Stimulated activated CD4-positive, alpha-beta T cell treated with anti-CD3 and anti-CD28 coated beads, Interleukin-1b, Interleukin-23, amount 100 ng/mL, for 4 hours (primary cell): ENCODE data around the gene KRT79.
"Not testable (repeated sequence)": the region's sequence is repeated elsewhere in the genome, so short reads cannot be mapped to it uniquely, and the experiment has no call there.

Source experiments
- DNase-seq, 2 donors: peaks; one replicate each; pipeline ENCODE4 v3.0.0-alpha.2; 2020; ENCODE audit warnings: low read depth in 2 of 2

Gene KRT79

DNA sequence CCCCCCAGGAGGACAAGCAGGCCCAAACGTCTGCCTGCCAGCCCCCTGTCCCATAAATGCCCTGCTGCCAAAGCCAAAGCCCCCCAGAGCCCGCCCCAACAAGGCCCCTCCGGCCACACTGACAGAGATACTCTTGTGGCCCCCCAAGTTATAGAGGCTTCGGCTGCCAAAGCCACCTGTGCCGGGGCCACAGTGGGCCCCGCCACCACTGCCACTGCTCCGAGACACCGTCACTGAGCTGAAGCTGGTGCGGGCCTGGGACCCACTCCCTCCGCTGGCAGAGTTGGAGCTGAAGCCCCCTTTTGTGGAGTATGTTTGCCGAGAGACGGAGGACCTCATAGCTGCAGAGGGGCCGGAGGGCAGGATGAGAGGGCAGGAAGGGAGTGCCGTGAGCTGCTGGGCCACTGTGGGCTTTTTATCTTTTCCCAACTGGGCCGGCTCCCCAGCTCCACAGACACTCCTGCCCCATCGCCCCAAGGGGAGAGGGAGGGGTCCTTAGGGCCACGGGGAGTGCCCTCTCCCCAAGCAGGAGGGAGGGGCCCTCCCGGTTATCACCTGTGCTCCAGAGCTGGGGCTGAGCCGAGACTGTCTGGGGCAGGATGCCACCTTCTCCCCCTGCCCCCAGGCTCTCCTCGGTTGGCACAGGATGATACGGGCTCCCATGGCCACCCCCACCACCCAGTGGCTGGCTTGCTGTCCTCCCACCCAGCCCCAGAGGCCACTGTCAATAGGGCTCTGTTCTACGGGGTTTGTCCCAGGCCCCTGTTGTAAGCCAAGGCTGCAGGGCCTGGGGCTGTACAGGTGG, at the start of gene KRT79:
KRT79 (minus strand) TSS at position 390 of the 805 bp plus-strand sequence; CDS start at position 339, 51 bp downstream.
- DNase-seq = no peak

DNA sequence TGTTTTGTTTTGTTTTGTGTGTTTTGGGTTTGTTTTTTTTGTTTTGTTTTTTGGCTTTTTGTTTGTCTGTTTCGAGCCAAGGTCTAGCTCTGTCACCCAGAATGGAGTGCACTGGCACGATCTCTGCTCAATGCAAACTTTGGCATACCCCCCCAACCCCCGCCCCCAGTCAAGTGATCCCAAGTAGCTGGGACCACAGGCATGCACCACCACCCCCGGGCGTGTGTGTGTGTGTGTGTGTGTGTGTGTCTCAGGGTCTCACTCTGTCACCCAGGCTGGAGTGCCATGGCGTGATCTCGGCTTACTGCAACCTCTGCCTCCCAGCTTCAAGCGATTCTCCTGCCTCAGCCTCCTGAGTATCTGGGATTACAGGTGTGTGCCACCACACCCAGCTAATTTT, 46.4 kb upstream of the KRT79 start:
- not testable (repeated sequence) for DNase-seq

DNA sequence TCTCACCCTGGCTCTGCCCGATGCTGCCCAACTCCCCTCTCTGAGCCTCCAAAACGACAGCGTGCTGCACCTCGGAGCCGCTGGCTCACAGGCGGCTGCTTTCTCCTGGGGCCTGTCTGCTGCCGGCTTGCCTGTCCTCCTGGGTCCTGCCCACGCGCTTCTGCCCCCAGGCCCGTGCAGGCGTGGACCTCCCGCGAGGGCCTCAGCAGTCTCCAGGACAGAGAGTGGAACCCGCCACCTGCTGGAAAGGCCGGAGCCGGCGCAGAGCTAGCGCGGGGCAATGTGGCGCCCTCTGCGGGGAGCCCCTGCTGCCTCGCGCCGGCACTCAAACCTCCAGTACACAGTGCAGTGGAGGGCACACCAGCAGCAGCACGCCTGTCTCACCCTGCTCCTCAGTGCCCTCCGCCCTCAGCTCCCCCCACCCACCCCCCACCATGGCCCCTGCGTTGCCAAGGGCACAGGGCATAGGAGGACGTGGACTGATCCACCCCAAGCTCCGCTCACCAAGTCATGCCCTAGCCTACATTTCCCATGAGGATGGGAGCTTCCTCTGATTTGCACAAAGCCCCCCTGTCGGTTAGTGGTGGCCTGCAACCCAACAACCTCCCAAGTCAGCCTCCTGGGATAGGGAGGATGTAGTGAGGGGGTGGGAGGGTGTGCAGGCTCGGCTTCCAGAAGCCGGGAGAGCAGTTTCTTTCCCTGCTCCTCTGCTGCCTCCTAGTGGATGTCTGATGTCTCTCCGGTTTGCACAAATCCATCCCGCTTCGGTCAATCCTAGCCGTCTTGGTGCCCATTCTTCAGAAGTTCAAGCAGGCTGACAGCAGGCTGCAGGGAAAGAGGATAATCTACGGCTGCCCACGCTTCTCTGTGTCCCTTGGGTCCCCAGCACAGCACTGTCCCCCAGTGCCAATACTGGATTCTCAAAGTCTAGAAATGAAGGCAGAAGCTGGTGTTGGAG, 45.6 kb upstream of the KRT79 start:
- DNase-seq = peak; percentile 58 to 63

DNA sequence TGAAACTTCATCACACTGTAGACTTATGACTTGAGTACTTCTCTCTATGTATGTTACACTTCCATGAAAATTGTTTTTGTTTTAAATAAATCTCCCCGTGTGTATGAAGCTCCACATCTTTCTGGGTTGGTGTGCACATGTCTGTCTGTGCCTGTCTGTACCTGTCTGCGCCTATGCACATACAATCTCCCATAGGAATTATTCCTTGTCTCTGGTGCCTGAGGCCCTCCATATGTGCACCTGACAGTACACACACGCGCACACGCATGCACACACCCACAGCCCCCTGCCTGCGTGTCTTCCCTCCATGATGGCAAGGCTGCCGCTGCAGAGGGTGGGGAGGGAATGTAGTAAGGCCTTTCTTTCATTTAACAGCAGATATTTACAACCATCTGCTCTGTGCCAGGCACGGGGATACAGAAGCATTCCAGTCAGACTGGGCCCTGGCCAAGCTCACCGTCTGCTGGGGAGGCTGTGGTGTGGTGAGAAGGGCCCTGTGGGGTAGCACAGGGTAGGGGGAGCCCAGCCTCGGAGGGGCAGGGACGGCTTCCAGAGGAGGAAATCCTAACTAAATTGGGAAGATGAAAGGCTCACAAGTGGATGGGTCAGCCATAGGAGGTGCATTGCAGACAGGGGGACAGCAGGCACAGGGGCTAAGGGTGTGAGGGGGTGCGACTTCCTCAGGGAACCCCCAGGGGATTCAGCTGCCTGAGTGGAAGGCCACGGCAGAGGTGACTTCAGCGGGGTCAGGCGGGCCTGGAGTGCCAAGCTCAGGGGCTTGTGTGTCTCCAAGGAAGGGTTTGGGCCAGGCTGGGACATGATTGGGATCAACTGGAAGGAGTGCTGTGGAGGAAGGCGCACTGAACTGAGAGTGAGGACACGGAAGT, 44.6 kb upstream of the KRT79 start:
- no peak for DNase-seq

DNA sequence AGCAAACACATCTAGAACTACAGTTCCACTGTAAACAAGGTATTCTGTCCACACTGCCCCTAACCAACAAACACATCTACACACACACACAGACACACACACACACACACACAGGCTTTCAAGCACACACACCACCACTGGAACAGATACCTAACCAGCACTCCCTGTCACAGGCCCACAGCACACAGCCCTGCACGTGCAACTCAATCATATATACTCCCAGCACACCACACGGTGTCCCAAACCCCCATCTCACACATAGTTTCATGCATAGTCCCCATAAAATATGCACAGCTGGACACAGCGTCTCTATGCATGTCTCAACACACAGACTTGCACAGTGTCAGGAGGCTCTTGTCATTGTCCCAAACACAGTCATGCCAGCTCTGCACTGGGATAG, 43.1 kb upstream of the KRT79 start:
- no peak for DNase-seq

DNA sequence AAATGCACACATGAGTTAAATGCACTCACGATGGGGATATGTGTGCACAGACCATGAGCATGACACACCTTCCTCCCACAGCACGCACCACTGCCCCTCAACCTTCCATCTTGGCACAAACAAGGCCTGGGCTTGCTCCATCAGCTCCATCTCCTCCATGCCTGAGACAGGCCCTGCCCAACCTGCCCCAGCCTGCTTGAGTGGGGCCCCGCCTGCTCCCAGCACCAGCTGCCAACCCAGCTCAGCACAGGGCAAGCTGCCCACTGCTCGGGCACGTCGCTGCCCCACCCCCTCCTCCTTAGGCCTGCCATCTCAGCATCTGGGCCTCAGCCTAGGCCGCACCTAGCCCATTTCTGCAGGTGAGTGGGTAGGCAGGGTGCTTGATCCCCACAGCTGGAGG, 42.3 kb upstream of the KRT79 start:
- DNase-seq = no peak

DNA sequence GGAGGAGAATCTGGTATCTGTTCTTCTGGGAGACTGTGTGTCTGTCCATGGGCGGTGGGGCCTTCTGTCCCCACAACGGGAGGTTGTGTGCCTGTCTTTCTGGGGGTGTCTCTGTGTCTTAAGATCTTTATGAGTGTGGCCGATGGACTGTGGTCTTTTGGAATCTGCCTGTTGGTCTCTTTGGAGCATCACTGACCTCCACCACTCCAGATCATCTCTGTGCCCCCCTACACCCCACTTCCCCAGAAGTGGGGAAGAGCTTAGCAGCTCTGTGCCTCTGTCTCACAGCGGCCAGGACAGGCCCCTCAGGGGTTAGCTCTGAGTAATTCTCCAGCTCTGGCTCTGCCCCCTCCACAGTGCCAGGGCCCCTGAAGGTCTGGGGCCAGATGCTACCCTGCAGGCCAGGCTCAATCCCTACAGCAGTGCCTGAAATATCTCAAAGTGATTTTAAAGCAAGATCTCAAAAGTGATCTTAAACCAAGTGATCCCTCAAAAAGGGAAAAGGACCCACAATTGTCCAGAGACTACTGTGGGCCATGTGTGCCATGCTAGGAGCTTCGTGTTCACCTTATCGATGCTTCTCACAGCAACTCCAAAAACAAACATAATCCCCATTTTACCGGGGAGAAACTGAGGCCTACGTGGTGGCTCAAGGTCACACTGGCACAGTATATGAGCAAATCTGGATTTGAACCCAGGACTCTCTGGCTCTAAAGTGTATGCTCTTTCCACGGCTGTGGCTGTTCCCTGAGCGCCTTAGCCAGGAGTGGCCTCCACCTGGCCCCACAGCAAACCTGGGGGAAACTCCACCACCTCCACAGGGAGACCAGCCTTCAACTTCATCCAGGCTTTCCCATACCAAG, 40.7 kb upstream of the KRT79 start:
- no peak for DNase-seq

DNA sequence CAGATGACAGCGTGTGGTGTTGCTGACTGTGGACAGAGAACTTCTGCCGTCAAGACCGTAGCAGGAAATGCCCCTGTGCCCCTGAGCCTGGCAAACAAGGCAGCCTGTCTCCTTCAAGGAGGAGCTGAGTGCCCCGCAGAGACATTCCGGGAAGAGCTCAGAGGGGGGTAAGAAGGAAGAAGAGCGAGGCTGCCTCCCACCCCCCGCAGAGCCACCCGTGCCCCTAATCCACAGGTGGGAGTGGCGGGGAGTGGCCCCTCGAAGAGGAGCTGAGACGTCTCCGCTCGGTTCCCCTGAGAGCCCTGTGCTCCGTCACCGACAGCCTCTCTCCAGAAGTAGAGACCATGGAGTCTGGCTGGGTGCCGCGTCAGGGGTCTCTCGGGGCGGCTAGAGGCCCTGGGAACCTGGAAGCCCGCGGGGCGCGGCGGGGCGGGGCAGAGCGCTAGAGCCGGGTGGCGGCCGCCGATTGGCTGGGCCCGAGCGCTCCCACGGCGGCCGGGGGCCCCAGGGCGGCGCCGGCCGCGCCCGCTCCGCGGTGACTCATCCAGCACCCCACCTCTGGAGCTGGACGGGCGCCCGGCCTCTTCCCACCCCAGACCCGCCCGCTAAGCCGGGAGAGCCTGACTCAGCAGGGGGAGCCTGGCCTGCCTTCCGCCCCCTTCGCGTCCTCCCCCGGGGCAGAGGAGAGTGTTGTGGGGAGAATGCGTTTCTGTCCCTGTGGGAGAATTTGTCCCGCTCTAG, 39.9 kb upstream of the KRT79 start:
- DNase-seq = peak in 1 of 2 donors; percentile 50

DNA sequence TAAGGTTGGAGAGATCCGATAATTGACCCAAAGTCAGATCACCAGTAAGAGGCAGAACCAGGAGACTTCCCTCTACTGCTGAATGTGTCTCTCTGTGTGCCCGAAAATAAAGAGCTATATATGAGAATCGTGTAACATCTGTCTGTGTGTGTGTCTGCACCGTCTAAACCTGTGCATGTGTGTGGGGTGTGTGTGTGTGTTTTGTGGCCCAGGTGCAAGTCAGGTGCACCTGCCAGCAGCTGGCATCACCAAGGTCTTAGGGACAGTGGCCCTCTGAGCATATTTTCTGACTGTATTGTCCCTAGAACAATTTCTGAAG, 39.4 kb upstream of the KRT79 start:
- no peak for DNase-seq

DNA sequence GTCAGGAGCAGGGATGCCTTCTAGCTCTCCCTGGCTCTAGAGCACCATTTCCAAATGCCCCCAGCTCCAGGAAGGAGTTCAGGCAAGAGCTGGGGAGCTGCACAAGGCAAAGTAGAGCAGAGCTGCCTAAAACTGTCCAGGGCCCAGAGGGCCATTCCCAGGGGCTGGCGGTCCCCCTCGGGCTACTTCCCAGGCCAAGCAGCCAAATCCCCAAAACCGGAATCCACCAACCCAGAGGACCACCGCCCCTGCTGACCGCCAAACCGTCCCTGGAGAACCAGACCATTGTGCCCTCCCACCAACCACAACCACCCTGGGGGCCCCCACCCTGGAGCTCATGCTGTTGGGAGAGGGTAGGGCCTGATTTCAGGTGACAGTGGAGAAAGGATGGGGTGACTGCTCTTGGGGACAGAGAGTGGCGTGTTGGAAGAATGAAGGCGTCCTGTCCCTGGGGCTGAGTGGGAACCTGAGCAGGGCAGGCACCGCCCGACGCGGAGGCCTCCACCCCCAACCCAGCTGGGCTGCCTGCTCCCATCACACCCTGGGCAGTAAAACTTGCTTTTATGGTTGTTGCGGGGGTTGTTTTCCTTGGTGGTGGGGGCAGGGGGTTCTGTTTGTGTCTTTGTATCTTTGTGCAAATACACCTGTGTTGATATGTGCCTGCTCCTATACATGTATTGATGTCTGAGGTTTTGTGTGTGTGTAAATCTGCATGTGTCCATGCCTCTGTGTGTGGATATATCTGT, 38.7 kb upstream of the KRT79 start:
- no peak for DNase-seq

DNA sequence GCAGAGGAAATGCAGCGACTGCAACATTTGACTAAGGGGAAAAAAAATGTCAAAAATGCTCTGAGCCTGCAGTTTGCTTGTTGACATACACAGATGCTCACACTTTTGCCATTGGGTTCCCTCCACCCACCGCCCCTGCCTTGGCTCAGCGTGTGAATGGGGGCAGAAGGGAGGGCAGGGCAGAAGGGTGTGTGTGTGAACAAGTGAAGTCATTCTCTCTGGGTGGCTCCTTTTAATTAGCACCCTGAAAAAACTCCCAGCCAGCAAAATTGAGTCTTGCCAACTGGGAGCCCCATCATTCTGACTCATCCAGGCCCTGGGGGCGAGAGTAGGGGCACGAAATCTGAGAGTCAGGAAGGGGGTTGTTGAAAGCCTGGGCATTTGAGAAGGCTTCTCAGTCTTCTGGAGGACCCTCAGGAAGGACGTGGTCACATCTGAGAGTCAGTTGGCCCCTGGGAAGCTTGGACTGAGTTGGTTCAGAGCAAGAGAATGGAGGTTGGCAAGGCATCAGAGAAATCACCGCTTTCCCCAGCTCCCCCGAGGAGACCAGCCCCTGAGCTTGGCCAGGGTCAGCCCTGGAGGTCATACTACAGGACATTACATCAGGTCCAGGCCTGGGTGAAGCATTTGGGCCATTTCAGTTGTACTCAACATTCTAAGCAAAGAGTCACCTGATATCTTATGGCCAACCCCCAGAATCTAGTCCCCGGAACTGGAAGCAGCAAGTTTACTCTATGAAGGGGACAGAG, 37.4 kb upstream of the KRT79 start:
- no peak for DNase-seq

DNA sequence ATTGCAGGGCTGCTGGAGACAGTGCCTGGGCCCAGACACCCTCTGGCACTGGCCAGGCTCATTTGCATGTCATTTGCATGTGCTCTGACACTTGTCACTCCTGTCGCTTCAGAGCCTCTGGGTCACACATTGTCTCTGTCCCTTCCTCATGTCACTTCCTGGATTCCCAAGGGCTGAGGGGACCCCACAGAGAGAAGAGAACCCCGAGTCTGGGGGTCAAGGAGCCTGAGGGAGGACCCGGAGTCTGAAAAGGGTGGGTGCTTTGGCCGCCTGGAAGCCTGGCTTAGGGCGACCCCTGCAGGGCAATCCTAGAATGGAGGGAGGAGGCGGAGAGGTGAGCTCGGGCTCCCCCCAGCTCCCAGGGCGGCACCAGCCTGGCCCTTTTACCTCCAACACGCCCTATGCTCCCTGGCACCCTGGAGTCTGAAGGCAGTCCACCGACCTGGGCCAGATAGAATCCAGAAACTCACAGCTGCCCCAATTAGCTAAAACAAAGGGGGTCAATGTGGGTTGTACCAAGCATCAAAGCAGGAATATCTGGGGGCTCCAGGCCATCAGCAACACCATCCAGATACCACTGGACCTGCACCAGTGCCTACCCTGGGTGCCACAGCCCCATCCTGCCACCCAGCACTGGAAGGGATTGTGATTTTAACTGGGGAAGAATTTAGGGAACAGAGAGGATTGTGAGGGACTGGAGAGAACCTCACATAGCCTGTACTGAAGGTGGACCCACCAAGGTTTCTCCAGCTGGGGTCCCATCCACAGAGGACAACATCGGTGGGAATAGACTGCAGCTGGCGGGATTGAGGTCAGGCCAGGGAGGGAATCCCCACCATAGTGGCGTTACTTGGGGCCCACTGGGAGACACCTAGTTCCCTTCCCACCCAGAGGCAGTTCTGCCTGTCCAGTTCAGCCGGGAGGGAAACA, 36.5 kb upstream of the KRT79 start:
- DNase-seq = peak; percentile 67 to 73

DNA sequence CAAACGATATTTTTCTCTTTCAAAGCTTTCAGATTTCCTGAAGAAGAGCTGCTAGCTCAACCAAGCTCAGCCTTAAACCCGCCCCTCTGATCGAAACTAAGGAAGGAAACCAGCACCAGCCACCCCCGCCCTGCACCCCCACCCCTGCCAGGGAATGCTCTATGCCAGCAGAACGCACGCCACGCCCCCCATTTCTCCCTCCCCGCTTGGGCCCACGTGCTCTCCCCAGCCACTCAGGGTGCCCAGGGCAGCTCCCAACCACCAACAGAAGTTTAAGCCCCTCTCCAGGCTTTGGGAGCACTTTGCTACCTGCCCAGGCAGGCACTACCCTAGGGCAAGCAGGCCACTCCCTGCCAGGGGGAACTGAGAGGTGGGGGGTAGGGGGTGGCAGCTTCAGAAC, 33.5 kb upstream of the KRT79 start:
- peak; percentile 21 to 39 for DNase-seq

DNA sequence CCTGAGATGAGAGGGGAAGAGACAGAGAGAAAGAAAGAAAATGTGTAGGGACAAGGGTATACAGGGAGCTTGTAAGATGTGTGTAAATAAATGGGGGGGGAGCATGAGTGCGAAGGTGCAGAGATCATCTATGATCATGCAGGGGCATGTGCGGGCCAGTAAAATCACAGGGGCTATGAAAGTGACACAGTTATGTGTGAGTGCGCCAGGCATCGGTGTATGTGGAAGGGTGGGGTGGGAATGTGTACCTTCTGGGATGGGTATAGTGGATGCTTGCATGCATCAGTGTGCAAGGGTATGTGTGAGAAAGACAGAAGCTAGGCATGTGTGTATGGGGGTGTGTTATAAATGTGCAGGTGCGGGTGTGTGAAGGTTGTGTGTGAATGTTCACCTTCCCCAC, 33.0 kb upstream of the KRT79 start:
- DNase-seq = no peak

DNA sequence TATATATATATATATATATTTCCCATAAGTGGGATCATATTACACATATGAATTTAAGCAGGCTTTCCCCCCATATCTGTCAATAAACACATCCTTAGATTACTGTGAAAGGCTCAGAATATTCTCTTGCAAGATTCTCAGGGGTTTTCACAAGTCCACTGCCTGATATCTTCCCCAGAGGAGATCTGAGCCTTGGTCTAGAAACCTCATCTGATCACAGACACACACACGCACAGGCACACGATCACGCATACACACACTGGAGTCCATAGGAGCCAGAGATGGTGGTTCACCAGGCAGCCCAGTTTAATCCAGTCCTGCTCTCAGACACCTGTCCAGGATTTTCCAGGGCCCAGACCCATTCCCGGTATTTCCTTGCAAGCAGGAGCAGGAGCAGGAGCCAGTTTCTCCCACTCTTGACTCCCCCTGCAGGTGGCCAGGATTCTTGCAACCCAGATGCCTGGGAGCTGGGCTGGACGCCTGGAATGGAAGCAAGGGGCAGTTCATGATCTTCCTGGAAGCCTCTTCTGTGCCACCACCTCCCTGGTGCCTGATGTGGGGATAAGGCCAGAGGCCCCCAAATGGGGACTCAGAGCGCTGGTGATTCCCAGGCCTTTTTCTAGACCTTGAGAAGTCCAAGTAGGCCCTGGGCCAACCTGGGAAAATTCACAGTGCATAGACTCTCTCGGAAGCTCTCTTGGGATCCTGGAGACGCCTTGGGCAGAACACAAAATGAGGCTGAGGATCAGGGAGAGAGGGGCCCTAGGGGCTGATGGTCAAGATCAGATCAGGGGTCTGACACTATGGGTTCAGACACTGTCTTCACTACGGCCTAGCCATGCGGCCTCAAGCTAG, 31.2 kb upstream of the KRT79 start:
- DNase-seq = no peak

DNA sequence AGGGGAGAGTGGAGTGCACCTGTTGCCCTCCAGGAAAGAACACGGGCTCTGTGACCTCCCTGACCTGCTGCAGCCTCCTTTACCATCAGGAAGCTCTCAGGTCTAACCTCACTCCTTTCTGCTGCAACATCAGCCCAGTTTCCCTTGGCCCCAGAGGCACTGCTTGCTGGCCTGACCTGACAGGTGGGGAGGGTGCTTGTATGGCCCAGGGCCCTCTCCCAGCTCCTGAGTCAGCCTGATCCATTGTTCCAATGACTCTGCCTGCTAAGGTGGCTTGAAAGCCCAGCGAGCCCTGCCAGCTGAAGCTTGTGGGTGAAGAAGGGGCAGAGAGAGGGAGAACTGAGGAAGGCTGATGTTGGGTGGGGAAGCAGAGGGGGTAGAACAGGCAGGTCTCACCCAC, 27.9 kb upstream of the KRT79 start:
- no peak for DNase-seq

DNA sequence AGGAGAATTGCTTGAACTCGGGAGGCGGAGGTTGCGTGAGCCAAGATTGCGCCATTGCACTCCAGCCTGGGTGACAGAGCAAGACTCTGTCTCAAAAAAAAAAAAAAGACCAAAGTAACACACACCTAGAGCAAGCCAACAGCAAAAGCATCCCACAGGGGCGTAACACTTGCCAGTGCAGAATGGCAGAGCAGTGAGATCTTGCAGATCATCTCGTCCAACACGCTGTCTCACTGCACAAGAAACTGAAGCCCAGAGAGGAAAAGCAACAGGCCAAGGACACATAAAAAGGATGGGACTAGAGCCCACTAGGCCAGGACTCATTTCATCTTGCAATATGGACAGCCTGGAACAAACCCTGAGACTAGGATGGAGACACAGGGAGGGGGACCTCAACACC, 27.4 kb upstream of the KRT79 start:
- no peak for DNase-seq
